CD4-positive, alpha-beta T cell (primary cell): ENCODE results near the gene EIF2A. TPM values are rescaled to one million over a fixed set of nuclear protein-coding genes. Genes with fewer than 3 reads are reported as not detected.

ENCODE experiments used
- ATAC-seq: fragments of 200-7000 bp; cut with Tn5 transposase; one replicate; pipeline ENCODE4 v1.10.0; 2022; ENCODE audit warnings: mild to moderate bottlenecking; ENCODE audit not compliant: poor library complexity
- CTCF ChIA-PET: fragments of 350-600 bp; sonication (Branson Sonifier 250); formaldehyde crosslinking; loops from one replicate; lab custom pipeline; 2021; ENCODE audit warnings: antibody characterized with exemption, inconsistent platforms; lab: Charles Lee
- POLR2A ChIA-PET: fragments of 350-600 bp; sonication (Branson Sonifier 250); formaldehyde crosslinking; loops from one replicate; lab custom pipeline; 2021; ENCODE audit warnings: antibody characterized with exemption, inconsistent platforms; lab: Charles Lee
- DNase-seq, 14 experiments: peaks; one replicate each; pipeline ENCODE4 v3.0.0-alpha.2; 2013 to 2020; ENCODE audit warnings: mixed read lengths in 2 of 14
- H3K27ac ChIP-seq, 2 donors: one replicate each; pipeline versions ENCODE4 v1.5.1 to v1.7.0; 2013; ENCODE audit warnings: low read length in 2 of 2, low read depth in 1 of 2, mild to moderate bottlenecking in 1 of 2
- H3K27me3 ChIP-seq, 2 experiments: 1 replicate in 1 of 2; 2 replicates in 1 of 2; pipeline versions ENCODE4 v1.6.1 to v1.7.0; 2013; ENCODE audit warnings: low read length in 2 of 2, control low read depth in 1 of 2, mild to moderate bottlenecking in 1 of 2, moderate library complexity in 1 of 2; ENCODE audit not compliant: insufficient read depth in 2 of 2, control insufficient read depth in 1 of 2
- H3K36me3 ChIP-seq: one replicate; pipeline ENCODE4 v1.6.1; 2013; ENCODE audit warnings: low read length, control low read depth; ENCODE audit not compliant: insufficient read depth
- H3K4me1 ChIP-seq: one replicate; pipeline ENCODE4 v1.6.1; 2013; ENCODE audit warnings: low read length, control low read depth; ENCODE audit not compliant: insufficient read depth
- H3K4me3 ChIP-seq: one replicate; pipeline ENCODE4 v1.5.1; 2013; ENCODE audit warnings: mild to moderate bottlenecking, low read length, moderate library complexity
- H3K9me3 ChIP-seq, 2 experiments: 1 replicate in 1 of 2; 2 replicates in 1 of 2; pipeline versions ENCODE4 v1.6.1 to v1.7.0; 2013; ENCODE audit warnings: low read length in 2 of 2, mild to moderate bottlenecking in 2 of 2, control low read depth in 1 of 2, moderate library complexity in 1 of 2; ENCODE audit not compliant: control insufficient read depth in 1 of 2, insufficient read depth in 1 of 2
- H3K27ac Mint-ChIP-seq: one replicate; pipeline ENCODE4 v1.8.0; 2020; ENCODE audit warnings: mixed read lengths
- H3K27me3 Mint-ChIP-seq: one replicate; pipeline ENCODE4 v1.8.0; 2021; ENCODE audit warnings: mixed read lengths
- H3K36me3 Mint-ChIP-seq: one replicate; pipeline ENCODE4 v1.8.0; 2021; ENCODE audit warnings: low read depth, mixed read lengths
- H3K4me1 Mint-ChIP-seq: one replicate; pipeline ENCODE4 v1.8.0; 2021; ENCODE audit warnings: low read depth, mixed read lengths
- H3K4me3 Mint-ChIP-seq: one replicate; pipeline ENCODE4 v1.8.0; 2020; ENCODE audit warnings: mild to moderate bottlenecking, mixed read lengths
- H3K9me3 Mint-ChIP-seq: one replicate; pipeline ENCODE4 v1.8.0; 2020; ENCODE audit warnings: mixed read lengths
- intact Hi-C, 2 experiments: fragments of 100-400 bp; cut with DNase I in 1 of 2; cut with micrococcal nuclease in 1 of 2; formaldehyde crosslinking; loops; one replicate each; pipeline versions ENCODE4 v1.15.1 to v1.9.0; 2023 to 2025; cut with DNase I, micrococcal nuclease
- total RNA-seq, 174 experiments: library from RNA in 2 of 174; stranded (reverse) in 2 of 174; gene quantifications; one replicate each; pipeline ENCODE4 v1.2.3 and lab custom pipeline; 2021 to 2026
- TF ChIP-seq, protein P1 (sequence below): fragments of 200-600 bp; IDR thresholded peaks from one replicate; pipeline ENCODE4 v1.8.0; 2022; ENCODE audit warnings: antibody characterized with exemption, mild to moderate bottlenecking

The EIF2A gene
- total RNA-seq, 2 experiments from 2014 or later, result 115 to 122 TPM

DNA sequence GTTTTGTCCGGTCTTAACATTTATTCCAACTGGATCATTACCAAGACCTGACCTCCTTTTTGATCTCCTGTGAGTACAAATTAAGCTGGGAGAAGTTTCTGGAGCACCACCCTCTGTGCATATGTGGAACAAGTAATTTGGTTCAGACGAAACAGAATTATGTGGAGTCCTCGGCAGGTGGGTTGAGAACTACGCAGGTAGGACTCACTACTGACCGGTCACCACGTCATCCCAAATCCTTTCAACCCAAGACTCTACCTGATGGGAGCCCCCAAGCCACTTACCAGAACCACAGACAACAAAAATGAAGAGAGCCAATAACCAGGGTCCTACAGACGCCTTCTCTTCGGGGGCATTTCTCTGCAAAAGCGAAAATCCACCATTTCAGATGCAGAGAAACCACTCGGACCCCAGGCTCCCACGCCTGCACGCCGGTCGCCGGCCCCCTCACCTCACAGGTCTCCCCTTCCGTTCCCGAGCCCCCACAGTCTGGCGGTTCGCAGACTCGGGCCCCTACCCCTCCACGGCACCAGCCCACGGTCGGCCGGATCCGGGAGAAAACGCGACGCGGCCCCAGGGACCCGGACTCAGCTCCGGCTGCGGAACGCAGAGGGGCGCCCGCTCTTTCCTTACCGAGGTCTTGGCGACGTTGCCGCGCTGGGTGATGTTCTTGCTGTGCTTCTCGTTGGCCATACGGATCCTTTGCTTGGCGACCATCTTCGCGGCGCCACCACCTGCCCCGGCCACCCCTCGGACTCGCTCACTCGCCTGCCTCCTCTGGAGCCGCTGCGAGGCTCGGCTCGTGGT lies 965 bp upstream of the EIF2A start:
- no peaks in the 10 kb centered on the region for H3K27me3 ChIP-seq
- intact Hi-C loops, result loop anchor here (1.0 to 10.0 kb wide), 7 partner anchors 58 to 733 kb away; partner anchors contain the start of genes RNF13 (in 2 of the 2), SIAH2 (in 2 of the 2), ERICH6 (in 1 of the 2) and PFN2 (in 1 of the 2)
- TF ChIP-seq, protein P1, sequence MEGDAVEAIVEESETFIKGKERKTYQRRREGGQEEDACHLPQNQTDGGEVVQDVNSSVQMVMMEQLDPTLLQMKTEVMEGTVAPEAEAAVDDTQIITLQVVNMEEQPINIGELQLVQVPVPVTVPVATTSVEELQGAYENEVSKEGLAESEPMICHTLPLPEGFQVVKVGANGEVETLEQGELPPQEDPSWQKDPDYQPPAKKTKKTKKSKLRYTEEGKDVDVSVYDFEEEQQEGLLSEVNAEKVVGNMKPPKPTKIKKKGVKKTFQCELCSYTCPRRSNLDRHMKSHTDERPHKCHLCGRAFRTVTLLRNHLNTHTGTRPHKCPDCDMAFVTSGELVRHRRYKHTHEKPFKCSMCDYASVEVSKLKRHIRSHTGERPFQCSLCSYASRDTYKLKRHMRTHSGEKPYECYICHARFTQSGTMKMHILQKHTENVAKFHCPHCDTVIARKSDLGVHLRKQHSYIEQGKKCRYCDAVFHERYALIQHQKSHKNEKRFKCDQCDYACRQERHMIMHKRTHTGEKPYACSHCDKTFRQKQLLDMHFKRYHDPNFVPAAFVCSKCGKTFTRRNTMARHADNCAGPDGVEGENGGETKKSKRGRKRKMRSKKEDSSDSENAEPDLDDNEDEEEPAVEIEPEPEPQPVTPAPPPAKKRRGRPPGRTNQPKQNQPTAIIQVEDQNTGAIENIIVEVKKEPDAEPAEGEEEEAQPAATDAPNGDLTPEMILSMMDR, result no peak
- no peaks in the 10 kb centered on the region for H3K9me3 ChIP-seq
- peak overlapping the region; percentile 86 for H3K4me3 ChIP-seq
- Mint-ChIP-seq H3K4me1 (peaks cover 71% of the 10 kb centered on the region), H3K36me3 (peaks cover 68% of the 10 kb centered on the region), H3K4me3 (peak overlapping the region; percentile 91), H3K27me3 (no peaks in the 10 kb centered on the region), H3K27ac (peak overlapping the region; percentile 93), H3K9me3 (no peaks in the 10 kb centered on the region)
- ChIA-PET POLR2A (interaction anchor here (0.6 to 8.1 kb wide), 29 partner anchors 8 to 793 kb away, joined by 3 to 146 read pairs (median 5); partner anchors contain the start of genes ERICH6, PFN2, SELENOT and SIAH2), CTCF (interaction anchor here (0.9 to 2.4 kb wide), 4 partner anchors 60 to 214 kb away, joined by 3 to 7 read pairs (median 4); partner anchors contain the start of gene TSC22D2)
- peak in 13 of 14 experiments; percentile 26 to 70 (median 40) for DNase-seq
- H3K27ac ChIP-seq, result peak overlapping the region; percentile 98 to 99
- peaks cover 28% of the 10 kb centered on the region for H3K36me3 ChIP-seq
- peak; percentile 3 for ATAC-seq
- peaks cover 17% of the 10 kb centered on the region for H3K4me1 ChIP-seq

DNA sequence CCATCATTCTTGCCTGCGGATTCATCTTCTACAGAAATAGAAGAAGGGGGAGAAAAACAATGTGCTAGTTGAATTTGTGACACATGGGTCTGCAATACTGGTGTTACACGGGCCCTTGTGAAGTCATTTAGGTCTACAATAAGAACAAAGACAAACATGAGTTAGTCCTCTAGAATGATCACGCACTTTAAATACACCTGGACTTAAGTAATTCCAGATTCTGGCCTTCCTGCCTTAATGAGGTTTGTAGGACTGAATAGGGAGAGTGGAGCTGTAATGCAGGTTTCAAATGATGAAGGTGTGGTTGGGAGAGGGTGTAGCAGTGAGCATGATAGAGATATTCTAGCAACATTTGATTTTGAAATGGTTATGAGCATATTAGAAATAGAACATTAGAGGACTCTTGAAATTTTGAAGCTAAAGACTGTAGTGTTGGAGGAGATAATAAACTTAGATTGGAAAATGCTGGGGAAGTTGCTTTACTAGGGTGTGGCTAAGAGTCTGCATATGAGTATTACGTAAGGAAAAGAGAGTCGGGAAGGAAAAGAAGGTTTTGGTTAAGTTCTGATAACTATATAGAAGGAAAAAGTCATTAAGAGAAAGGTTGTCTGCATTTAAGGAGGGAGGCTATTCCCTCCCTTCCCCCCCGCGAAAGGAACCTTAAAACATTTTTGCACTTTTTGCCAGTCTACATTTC lies 606 bp downstream of the EIF2A start:
- H3K27me3 Mint-ChIP-seq, result no peaks in the 10 kb centered on the region
- ChIA-PET POLR2A (interaction anchor here (0.6 to 8.1 kb wide), 28 partner anchors 9 to 794 kb away, joined by 3 to 146 read pairs (median 5); partner anchors contain the start of genes ERICH6, PFN2, SELENOT and SIAH2), CTCF (no interaction called here)
- Histone ChIP-seq H3K4me1 (peaks cover 19% of the 10 kb centered on the region), H3K36me3 (peaks cover 32% of the 10 kb centered on the region), H3K27ac (peak overlapping the region; percentile 91 to 99), H3K27me3 (no peaks in the 10 kb centered on the region), H3K9me3 (no peaks in the 10 kb centered on the region), H3K4me3 (peak overlapping the region; percentile 86)
- TF ChIP-seq, protein P1, result no peak
- ATAC-seq, result no peak
- peak overlapping the region; percentile 91 for H3K4me3 Mint-ChIP-seq
- intact Hi-C loops, result loop anchor here (1.0 to 10.0 kb wide), 4 partner anchors 54 to 735 kb away; partner anchors contain the start of genes ERICH6 (in 1 of the 2), PFN2 (in 1 of the 2) and RNF13 (in 1 of the 2)
- H3K4me1 Mint-ChIP-seq, result peaks cover 65% of the 10 kb centered on the region
- H3K36me3 Mint-ChIP-seq, result peaks cover 62% of the 10 kb centered on the region
- H3K9me3 Mint-ChIP-seq, result no peaks in the 10 kb centered on the region
- no peak for DNase-seq
- H3K27ac Mint-ChIP-seq, result peak overlapping the region; percentile 93

- CTCF ChIA-PET, result no interaction called here
- DNase-seq (no peak), ATAC-seq (no peak)
- TF ChIP-seq, protein P1, result no peak
- Mint-ChIP-seq H3K36me3 (peaks cover 81% of the 10 kb centered on the region), H3K27ac (no peak overlapping the region), H3K27me3 (no peaks in the 10 kb centered on the region), H3K4me3 (no peak overlapping the region), H3K9me3 (no peaks in the 10 kb centered on the region), H3K4me1 (peaks cover 46% of the 10 kb centered on the region)
- Histone ChIP-seq H3K4me3 (no peak overlapping the region), H3K36me3 (peaks cover 71% of the 10 kb centered on the region), H3K4me1 (peaks cover 3% of the 10 kb centered on the region), H3K9me3 (no peaks in the 10 kb centered on the region), H3K27me3 (no peaks in the 10 kb centered on the region), H3K27ac (no peak overlapping the region)
- POLR2A ChIA-PET, result interaction anchor here (0.6 to 1.6 kb wide), 3 partner anchors 9 to 64 kb away, joined by 3 to 6 read pairs (median 3); partner anchors contain the start of gene SELENOT
- intact Hi-C loops, result no loop called here
These were observed 9.4 kb downstream of the EIF2A start for GRCh38 chr3:150555859-150556436.
